Posterior cingulate gyrus (tissue), 11 donors: ENCODE data around the gene CDC73.
"Not testable (repeated sequence)": the region's sequence is repeated elsewhere in the genome, so short reads cannot be mapped to it uniquely, and the experiment has no call there.

Source experiments
- DNase-seq, 10 donors: peaks; one replicate each; pipeline versions ENCODE4 v3.0.0 to v3.0.0-alpha.2; 2020 to 2021; ENCODE audit warnings: mixed read lengths in 3 of 10
- intact Hi-C: fragments of 100-400 bp; cut with DNase I; formaldehyde crosslinking; loops from one replicate; pipeline ENCODE4 v1.15.1; 2023

Gene CDC73

DNA sequence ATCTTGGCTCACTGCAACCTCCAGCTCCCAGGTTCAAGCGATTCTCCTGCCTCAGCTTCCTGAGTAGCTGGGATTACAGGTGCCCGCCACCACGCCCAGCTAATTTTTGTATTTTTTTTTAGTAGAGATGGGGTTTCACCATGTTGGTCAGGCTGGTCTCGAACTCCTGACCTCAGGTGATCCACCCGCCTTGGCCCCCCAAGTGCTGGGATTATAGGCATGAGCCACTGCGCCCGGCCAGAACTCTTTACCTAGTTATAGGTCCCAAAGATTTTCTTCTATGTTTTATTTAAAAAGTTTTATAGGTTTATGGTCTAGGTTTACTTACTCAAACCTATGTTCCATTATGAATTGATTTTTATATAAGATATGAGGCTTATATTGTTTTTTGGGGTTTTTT, 145.0 kb downstream of the CDC73 start:
- intact Hi-C loops, result not testable (repeated sequence)
- peak in 2 of 10 donors; percentile 61 to 63 for DNase-seq

DNA sequence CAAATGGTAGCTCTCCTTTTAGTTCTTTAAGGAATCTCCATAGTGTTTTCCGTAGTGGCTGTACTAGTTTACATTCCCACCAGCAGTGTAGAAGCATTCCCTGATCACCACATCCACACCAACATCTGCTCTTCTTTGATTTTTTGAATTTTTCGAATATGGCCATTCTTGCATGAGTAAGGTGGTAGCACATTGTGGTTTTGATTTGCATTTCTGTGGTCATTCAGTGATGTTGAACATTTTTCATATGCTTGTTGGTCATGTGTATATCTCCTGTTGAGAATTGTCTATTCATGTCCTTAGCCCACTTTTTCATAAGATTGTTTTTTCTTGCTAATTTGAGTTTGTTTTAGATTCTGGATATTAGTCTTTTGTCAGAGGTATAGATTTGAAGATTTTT, 149.2 kb downstream of the CDC73 start:
- intact Hi-C loops, result no loop called here
- no peak for DNase-seq

DNA sequence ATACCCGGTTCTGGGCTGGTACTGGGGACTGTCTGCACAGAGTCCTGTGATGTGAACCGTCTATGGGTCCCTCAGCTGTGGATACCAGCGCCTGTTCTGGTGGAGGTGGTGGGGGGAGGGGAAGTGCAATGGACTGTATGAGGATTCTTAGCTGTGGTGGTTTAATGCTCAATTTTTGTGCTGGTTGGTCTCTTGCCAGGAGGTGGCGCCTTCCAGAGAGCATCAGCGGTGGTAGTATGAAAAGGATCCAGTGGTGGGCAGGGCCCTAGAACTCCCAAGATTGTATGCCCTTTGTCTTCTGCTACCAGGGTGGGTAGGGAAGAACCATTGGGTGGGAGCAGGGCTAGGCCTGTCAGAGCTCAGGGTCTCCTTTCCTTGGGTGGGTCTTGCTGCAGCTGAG, 153.9 kb downstream of the CDC73 start:
- peak in 1 of 10 donors; percentile 53 for DNase-seq
- intact Hi-C loops, result no loop called here

DNA sequence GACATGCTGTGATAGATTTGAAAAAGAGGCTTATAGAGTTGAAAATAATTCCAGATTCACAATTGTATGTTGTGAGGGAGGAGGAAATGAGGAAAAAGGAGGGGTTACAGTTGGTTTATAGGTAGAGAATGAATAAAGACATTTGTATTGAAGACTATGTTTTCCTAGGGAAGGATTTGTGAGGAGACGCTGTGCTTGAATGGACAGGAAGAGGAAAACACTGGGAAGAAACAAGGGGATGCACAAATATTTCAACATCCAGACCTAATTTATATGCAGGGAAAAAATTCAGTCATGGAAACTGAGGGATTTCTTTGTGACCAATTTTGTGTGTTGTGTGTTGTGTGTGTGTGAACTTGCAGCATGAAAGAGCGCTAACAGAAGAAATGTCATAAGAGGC, 157.1 kb downstream of the CDC73 start:
- intact Hi-C loops, result no loop called here
- DNase-seq, result no peak

DNA sequence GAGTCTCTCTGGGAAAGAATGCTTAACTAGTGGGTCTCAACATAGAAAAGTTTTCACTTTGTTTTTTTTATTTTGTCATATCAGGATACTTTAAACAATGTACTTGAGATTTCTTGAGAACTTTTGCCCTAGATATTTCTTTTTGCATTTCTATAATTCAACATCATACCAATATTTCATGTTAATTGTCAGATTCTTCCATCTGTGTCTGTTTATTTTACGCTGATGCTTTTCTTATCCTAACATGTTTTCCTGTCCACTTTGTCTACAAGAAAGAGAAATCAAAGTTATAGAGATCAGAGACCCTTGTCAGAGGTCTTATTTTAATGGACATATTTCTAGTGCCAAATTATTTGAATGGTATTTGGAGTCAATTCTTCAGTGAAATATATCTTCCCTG, 160.1 kb downstream of the CDC73 start:
- intact Hi-C loops, result no loop called here

DNA sequence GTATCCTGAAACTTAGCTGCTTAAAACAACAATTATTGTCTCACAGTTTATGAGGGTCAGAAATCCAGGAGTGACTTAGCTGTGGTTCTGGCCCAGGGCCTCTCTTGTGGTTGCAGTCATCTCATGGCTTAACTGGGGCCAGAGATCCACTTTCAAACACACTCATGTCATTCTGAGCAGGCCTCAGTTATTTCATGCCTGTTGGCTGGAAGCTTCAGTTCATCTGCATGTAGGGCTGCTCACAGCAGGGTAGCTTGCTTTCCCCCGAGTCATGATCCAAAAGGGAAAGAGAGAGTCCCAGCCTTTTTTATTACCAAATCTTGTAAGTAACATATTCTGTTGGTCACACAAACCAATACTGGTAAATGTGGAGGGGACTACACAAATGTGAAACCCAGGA, 161.2 kb downstream of the CDC73 start:
- intact Hi-C loops, result no loop called here
- no peak for DNase-seq

More for the DNA sequence above, 160.1 kb downstream of the CDC73 start:
- no peak for DNase-seq

DNA sequence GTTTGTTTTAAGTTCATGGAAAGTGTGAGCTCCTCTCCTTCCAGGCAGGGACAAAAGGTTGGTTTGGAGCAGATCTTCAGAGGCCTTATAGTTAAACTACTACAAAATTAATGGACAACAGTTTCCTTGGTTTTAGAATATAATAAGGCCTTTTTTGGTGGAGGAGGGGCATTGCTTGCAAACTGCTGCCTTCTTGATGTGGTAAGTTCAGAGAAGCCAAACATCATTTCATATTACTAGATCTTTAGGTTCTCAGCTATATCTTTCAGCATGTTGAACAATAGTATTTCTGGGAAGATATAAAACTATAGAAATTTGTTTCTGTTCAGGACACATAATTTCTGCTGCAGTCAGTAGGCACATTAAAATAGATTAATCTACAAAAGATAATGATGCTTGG, 162.4 kb downstream of the CDC73 start:
- intact Hi-C loops, result no loop called here
- no peak for DNase-seq

DNA sequence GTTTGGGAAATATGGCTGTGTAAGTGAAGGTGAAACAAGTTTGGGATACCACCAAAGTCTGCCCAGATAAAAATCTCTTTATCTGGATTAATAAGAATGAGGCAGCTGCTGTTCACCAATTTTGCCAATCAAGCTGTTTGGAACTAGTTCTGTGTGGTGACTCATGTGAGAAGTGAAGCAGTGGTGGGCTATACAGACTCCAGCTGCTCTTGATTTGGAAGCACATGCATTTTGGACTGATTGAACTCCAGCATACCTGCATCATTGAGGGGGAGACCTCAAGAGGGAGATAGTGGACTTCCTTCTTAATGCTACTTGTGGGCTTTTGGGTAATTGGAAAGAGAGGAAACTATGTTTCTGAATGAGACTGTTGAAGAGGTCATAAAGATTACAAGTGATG, 163.8 kb downstream of the CDC73 start:
- intact Hi-C loops, result no loop called here
- no peak for DNase-seq

DNA sequence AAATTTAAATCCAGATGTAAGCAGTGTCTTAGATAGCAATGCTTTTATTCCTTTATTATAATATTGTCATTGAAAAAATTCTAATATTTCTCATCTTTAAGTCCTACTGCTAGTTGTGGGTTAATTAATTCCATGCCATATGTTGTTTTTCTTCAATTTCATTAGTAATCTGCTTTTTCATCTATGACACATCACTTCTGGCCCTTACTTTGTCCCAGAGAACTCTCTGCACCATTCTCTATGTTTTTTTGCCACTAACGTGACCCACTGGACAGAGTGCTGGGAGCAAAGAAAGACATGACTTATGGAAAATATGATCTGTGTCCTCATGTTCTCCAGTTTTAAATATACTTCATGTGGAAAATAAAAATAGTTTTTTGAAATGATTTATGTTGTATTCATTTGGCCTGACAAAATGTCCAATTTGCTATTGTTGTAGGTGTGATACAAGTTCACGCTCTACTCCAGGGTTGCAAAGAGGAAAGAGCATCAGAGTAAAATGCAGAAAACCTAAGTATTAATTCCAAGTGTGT, 166.8 kb downstream of the CDC73 start:
- intact Hi-C loops, DNase-seq: not testable (repeated sequence)

DNA sequence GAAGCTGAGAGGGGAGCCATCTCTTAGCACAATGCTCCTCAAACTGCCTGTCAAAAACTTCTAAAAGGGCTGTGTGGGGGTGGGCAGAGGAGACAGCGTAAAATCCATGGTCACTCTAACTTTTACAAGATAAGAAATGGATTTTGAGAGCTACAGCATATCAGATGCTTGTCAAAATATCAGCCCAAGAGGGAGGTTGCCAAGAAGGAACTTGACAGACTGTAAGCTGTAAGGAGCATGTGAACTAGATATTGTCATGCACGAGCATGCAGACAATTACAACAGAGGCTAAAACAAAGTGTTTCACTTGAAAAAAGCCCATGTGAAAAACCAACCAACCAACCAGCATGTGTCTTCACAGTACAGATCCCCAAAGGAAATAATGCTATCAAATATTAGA, 171.9 kb downstream of the CDC73 start:
- intact Hi-C loops, result no loop called here
- DNase-seq, result no peak

DNA sequence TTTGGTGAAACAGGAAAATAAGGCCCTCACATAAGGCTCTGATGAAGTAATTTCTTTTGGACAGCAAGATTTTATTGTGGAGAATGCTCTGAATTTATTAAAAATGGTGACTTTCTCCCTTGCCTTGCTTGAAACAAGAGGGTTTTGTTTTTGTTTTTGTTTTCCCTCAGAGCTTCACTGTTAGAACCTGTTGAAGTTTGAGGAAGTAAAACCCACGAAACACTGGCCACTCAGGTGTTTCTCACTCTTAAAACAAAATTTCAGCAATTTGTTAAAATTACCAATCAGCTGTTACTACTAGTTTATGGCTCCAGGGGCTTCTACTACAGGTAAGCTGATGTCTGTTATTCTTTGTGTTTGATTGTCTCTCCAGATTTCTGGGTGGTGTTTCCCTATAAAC, 177.2 kb downstream of the CDC73 start:
- no peak for DNase-seq
- intact Hi-C loops, result no loop called here

DNA sequence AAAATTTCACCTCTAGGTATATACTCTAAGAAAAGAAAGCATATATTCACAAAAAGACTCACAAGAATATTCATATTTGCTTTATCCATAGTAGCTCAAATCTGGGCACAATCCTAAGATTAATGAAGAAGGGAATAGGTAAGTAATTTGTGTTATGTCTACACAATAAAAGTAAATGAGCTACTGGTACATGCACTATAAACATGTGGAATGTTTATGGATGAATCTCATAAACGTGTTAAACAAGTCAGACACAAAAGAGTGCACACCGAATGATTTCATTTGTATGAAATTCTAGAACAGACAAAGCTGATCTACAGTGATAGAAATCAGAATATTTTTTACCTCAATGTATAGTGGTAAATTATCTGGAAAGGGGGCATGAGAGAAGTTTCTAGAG, 179.9 kb downstream of the CDC73 start:
- intact Hi-C loops, result no loop called here
- DNase-seq, result no peak

DNA sequence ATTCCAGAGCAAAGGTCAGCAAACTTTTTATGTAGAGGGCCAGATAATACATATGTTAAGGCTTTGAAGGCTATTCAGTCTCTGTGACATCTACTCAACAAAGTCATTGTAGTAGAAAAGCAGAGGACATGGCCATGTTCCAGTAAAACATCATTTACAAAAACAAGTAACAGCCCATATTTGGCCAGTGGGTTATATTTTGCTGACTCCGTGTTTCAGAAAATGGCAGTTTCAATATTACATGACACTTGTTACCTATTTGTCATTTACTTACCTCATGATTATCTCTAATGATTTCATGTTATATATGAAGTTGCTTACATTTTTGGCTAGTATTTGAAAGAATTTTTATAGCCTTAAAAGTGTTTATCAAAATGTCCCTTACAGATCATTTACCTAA, 182.0 kb downstream of the CDC73 start:
- intact Hi-C loops, result no loop called here
- DNase-seq, result no peak
